T47D (cell line): ENCODE data around the gene GCK.

ENCODE experiments used
- DNase-seq, 2 experiments: peaks; one replicate each; pipeline versions ENCODE4 v3.0.0 to v3.0.0-alpha.2; 2011 to 2012; ENCODE audit warnings: low read depth in 1 of 2, low spot score in 1 of 2
- JUND ChIP-seq: IDR thresholded peaks from 2 replicates; pipeline ENCODE4 v1.6.1; 2012; ENCODE audit warnings: low read depth
- in situ Hi-C: cut with HindIII; loops from 2 replicates; pipeline ENCODE4 v1.10.0; 2016; ENCODE audit warnings: low sequenced_read_pairs, low pct_unique_long_range_greater_than_20kb

The GCK gene

DNA sequence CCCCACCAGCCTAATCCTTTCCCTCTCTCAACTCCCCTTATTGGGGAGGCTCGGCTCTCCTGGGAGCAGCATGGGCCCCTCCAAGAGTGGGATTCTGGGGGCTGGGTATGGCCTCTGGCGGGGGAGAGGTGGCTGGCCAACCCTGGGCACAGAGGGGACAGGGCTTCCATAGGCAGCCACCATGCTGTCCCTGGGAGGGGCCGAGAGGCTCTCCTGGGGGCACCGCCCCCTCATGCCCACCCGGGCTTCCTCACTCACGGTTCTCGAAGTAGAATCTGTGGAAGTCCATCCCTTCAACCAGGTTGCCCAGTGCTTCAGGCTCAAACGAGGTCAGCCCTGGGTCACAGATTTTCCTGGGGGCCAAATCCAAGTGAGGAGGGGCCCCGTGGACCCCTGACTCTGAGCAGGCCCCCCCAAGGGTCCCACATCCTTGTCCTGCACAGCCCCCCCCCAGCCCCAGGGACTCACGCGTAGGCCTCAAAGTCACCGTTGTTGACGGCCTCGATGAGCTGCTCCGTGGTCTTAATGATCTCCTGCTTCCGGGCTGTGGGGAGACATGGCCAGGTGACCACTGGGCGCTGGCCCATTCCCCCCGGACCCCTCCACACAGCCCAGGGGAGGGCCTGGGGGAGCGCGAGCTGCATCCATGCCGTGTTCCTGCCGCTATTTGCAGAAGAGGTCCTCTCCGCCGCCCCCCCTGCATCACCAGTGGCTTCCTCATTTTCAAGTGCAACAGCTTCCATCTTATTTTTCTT lies 31.3 kb upstream of the GCK start:
- in situ Hi-C loops: no loop called here
- TF ChIP-seq JUND: no peak
- DNase-seq: no peak

DNA sequence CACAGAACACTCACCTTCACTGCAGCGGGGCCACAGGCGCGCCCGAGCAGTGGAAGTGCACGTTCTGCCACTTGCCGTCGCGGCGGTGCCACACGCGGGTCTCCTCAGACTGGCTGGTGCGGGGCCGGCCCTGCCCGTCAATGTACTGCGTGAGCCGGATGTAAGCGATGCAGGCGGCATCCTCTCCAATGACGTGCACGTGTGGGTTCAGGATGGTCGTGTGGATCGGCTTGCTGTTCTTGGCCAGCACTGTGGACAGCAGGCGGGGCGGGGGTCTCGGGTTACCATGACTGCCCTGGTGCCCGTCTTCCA lies 30.8 kb upstream of the GCK start:
- no peak for TF ChIP-seq JUND
- no peak for DNase-seq
- in situ Hi-C loops: no loop called here

DNA sequence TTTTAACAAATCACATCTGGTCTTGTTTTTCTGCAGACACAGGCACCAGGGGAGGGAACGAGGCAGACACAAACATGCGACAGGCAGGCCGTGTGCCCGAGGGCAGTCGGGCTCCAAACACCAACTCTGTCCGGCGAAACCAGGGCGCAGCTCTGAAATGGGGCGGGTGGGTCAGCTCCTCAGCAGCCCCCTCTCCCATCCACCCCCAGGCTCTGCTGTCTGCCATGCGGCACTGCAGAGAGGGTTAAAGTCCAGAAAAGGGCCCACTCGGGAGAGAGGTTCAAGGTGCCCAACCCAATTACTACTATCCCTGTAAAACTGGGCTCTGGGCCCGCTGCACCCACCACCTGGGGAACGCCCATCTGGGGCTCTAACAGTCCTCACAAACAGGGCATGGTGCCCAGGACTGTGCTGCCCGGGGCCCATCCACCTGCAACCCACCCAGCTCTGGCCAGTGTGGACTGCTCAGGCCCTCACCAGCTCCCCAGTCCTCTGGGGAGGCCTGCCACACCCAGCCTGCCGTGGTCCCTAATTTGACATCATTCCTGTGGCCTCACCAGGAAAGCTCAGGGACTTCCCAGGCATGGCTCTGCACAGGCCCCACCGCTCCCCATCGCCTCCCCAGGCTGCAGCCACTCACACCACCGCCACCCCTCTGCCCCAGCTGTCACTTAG lies 30.3 kb upstream of the GCK start:
- in situ Hi-C loops: no loop called here
- DNase-seq: no peak

DNA sequence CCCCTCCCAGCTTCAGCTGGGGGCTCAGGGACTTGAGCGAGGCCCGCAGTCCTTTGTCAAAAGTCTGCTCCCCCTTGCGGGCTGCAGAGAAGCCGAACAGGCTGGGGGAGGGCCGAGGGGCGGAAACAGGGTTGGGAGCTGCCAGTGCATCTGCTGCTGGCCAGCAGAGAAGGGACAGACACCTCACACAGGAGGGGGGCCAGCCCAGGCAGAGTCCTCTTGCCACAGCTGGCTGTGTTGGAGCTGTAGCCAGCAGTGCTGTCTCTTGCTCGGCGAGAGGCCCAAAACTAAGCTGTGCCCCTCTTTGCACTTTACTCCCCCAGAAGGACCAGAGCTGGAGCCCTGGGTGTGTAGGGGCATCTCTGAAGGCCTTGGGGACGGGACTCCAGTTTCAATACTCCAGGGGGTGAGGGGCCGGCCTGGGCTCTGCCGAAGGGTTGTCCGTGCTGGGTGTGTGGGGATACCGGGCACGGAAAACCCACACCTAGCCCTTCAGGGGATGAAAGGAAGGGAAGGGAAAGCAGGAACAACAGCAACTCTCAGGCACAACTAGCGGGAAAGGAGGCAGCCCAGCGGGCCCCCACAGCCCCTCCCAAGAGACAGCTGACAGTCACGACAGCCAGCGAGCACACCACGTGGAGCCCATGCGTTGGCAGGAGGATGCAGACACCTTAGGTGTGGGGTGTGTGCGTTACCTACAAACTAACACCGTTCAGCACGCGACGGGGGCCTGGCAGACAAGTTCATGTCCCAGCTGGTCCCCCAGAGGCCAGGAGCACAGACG lies 29.4 kb upstream of the GCK start:
- in situ Hi-C loops: no loop called here
- no peak for TF ChIP-seq JUND
- no peak for DNase-seq

More for the DNA sequence above, 30.3 kb upstream of the GCK start:
- TF ChIP-seq JUND: no peak

DNA sequence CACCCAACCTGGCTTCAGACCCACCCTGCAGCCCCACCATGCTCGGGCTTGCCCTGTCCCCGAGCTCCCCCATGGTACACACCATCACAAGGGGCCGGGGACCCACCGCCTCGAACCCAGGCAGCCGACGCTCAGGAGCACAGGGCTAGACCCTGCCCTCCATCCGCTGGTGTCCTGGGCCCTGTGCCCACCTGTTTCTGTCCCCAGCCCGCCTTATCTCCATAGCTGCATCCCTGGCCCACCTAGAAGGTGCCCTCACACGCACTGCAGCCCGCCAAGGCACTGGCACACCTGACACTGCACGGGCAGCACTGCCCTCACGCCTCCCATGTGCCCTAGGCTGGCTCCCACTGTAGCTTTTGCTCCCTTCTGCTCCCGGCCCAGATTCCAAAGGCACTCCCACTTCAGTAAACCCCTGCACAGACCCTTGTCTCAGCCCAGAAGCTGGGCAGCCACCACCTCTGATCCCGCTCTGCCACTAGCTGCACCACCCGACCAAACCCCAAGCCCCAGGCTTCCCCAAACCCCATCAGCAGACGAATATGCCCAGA lies 28.7 kb upstream of the GCK start:
- in situ Hi-C loops: no loop called here
- DNase-seq: no peak
- TF ChIP-seq JUND: no peak

DNA sequence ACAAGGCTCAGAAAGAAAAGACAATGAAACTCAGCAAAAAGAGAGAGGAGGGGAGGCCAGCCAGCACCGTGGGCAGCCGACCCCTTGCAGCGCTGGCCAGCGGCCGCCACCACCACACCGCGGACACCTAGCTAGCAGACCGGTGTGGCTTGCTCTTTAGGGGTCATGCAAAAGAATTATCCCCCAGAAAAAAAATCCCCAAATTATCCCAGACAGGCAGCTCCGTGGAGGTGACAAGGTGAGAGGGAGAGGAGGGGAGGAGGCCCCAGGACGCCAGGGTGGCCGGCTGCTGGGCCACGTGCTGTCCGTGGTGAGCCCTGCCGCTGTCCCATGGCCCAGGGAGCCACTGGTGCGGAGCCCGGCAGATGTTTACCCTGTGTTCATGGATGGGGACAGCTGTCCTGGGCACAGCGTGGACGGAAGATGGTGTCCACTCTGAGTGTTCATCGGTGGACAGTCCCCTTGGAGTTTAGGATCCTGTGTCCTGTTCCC lies 28.0 kb upstream of the GCK start:
- no peak for DNase-seq
- in situ Hi-C loops: no loop called here
- TF ChIP-seq JUND: no peak

DNA sequence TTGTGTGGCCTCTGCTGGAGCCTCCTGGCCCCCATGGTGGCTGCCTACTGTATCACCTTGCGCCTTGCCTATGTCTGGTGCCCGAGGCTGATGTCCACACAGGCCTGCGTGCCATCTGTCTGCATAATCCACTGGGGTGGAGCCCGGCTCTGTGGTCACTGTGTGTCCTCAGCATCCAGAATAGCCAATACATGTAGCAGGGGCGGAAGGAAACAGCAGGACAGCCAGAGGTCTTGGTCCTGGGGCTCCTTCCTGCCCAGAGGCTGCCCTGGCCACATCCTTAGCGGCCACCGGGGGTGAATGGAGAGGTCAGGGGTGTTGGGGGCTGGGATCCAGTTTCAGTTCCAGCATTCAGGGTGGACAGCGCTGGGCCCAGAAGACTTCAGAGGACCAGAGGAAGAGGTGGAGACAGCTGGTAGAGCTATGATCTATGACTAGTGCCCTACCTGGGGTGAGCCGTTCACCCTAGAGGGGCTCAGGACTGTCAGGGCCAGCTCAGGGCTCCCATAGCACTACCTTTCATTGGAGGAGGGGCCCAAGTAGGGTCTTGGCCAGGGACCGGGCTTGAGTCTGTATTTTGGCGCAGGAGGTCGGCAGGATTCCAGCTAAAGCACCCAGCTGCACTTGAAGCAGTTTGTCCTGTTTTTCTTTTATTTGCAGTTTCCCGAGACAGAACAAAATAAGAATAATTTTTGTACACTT lies 27.4 kb upstream of the GCK start:
- no peak for TF ChIP-seq JUND
- DNase-seq: no peak
- in situ Hi-C loops: no loop called here

DNA sequence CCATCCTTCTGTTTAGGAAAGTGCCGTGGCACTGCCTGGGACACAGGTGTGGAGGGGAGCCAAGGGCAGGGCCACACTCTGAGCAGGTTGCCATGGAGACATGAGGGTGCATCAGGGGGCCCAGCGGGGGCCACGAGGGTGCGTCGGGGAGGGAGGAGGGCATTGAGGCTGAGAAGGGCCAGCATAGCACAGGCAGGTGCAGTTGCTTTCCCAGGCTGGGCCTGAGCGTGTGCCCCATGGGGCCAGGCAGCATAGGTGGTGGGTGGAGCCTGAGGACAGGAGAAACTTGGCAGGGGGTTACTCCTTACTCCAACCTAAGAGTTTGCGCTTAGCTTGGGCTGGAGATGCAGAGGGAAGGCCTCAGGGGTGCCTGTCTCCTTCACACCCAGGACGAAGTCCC lies 26.8 kb upstream of the GCK start:
- in situ Hi-C loops: no loop called here
- TF ChIP-seq JUND: no peak

DNA sequence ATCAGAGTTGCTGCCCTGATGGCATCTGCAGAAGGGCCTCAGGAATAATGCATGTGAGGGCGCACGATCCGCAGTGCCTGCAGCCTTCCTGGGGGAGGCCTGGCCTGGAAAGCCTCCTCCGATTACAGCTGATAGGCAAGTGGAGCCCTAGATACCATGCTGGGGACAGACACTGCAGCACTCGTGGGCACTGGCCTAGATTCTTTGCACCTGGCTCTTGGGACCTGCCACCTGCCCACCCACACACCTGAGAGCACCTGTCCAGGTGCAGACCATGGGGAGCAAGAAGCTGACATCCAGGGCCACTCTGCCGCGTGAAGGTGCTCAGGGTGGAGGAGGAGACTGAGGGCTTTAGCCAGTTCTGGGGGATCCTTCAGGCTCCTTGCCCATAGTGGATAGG lies 26.3 kb upstream of the GCK start:
- DNase-seq: no peak
- in situ Hi-C loops: no loop called here
- TF ChIP-seq JUND: no peak

More for the DNA sequence above, 26.8 kb upstream of the GCK start:
- no peak for DNase-seq

DNA sequence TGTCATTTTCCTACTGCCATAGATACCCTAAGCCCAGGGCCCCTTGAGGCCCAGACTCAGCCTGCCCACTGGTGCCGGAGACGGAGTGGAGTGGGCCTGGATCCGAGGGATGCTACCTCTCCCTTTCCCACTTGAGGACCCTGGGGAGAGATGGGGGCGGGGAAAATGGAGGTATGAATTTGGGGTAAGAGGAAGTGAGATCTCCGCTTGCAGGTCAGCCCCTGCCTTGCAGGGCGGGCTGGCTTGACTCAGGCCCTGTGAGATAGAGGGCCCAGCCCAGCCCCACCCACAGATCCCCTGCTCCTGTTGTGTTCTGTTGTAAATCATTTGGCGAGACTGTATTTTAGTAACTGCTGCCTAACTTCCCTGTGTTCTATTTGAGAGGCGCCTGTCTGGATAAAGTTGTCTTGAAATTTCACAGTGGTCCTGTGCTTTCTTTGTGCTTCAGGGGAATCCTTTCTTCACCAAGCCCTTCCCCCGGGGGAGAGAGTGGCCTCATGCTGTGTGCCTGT lies 24.7 kb upstream of the GCK start:
- no peak for DNase-seq
- in situ Hi-C loops: no loop called here
- no peak for TF ChIP-seq JUND

DNA sequence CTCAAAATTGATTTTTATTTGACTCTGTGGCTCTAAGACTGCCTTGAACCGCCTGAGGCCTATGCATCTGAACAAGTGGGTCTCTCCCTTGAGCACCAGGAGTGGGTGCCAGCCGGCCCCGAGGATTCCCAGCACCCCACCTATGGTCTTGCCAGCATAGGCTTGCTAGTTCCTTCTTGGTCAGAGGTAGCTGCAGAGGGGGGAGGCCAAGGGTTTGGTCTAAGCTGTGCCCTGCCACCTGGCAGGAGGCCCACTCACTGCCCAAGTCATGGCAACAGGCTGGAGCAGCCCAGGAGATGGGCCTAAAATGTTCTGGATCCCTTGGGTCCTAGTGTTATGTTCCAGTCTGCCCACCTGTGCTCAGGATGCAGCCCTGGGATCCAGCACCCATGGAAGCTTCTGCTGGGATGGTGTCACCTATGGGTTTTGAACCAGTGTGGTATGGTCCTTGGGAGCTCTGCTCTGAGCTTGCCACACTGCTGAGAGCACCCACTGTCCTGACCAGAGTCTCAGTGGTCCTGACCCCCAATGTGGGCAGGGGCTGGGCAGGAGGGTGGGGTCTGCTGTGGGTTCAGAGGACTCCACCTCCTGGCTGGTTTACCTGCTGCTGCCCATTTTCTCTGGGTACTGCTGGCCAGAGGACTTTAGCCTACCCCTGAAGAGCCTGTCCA lies 24.1 kb upstream of the GCK start:
- in situ Hi-C loops: no loop called here
- TF ChIP-seq JUND: no peak
- no peak for DNase-seq
